ENCODE results near the gene SEC14L2. TPM values are rescaled to one million over a fixed set of nuclear protein-coding genes. Genes with fewer than 3 reads are reported as not detected.

SEC14L2 gene
- total RNA-seq, 4 donors from 2014 or later, result 0.38 to 4.4 (median 3.0) TPM

DNA sequence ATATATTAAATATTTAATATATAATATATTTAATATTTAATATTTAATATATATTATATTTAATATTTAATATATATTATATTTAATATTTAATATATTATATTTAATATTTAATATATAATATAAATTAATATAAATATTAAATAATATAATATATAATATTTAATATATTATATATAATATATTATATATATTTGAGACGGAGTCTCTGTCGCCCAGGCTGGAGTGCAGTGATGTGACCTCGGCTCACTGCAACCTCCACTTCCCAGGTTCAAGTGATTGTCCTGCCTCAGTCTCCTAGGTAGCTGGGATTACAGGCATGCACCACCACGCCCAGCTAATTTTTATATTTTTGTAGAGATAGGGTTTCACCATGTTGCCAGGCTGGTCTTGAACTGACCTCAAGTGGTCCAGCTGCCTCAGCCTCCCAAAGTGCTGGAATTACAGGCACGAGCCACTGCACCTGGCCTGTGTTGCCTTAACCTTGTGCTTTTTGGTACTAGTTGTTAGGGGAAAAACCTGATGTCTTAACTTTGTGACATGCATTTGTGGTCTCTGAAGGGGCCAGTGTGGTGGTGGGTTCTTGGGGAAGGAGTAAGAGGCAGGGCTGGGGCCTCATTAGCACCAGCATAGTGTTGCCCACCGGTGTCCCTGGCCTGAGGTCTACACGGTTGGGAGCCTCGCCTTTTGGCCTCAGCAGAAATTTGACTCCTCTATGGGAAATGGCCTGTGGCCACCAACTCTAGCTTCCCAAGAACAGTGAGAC, 58.4 kb downstream of the SEC14L2 start:
- TF ChIP-seq CTCF (IDR thresholded peaks at IDR 0.05; ENCODE audit: low read depth), result no peak

GRCh38 chr22:30457981-30458380, 61.2 kb downstream of the SEC14L2 start:
- no peak for TF ChIP-seq CTCF (IDR thresholded peaks at IDR 0.05; ENCODE audit: low read depth)

DNA sequence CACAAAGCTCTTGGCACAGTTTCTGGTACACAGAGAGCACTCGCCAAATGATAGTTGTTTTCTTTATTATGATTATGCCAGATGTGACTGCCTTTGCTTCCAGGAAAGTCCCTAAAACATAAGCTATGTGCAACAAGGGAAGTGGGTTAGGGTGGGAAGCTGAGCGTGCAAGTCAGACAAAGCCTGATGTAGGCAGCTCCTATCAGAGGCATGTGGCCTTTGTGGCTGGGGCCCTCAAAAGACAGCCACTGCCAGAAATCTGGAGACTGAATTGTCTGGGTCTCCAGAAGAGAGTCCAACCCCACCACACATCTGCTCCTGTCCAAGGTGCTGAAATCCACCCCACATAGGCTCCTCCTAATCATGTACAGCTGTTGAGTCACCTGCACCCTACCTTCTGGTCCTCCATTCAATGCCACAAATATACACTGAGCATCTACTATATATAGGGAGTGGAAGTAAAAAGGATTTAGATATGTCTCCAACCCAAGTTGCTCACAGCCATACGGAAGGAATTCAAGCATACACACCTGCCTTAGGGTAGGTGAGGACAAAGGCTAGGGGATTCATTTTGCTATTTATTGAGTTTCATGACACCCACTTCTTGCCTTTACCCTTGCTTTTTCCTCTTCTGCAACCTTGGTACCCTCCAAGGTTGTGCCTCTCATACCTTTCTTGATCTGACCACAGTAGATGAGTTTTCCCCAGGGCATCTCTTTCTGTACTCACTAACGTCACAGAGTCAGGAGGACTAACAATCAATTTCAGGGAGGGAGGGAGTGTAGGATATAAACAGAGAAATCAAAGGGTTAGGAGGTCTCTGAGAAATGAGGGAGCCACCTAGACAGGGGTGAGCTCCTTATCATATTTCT, 62.6 kb downstream of the SEC14L2 start:
- no peak for TF ChIP-seq CTCF (IDR thresholded peaks at IDR 0.05; ENCODE audit: low read depth)

DNA sequence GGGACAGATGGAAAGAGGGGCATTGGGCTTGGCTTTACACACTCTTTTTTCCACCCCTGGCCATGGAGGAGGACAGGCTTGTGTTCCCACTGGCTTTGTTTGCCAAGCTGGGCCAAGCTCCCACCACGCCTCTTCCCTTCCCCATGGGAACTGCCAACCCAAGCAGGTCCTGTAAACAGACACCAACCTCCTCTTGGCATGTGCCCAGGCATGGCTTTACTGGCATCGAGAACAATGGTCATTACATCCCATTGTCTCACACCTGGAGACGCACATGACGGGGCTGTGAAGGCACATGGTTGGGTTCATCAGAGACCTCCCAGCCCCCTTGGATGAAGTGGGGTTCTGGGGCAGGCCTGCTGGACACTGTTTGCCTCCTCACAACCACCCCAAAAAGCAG, 63.3 kb downstream of the SEC14L2 start:
- no peak for TF ChIP-seq CTCF (IDR thresholded peaks at IDR 0.05; ENCODE audit: low read depth)

DNA sequence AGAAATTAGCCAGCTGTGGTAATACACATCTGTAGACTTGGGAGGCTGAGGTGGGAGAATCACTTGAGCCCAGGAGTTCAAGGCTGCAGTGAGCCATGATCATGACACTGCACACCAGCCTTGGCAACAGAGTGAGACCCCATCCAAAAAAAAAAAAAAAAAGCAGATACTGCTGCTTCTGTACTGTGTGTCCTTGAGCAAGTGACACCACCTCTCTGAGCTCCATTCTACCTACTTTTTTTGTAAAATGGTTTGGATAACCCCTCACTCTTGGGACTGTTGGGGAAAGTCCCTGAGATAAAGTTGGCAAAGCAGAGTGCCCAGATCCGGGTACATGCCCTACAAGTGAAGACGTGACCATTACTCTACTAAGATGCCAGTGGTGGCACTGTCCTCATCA, 72.3 kb downstream of the SEC14L2 start:
- TF ChIP-seq CTCF (IDR thresholded peaks at IDR 0.05; ENCODE audit: low read depth), result no peak

DNA sequence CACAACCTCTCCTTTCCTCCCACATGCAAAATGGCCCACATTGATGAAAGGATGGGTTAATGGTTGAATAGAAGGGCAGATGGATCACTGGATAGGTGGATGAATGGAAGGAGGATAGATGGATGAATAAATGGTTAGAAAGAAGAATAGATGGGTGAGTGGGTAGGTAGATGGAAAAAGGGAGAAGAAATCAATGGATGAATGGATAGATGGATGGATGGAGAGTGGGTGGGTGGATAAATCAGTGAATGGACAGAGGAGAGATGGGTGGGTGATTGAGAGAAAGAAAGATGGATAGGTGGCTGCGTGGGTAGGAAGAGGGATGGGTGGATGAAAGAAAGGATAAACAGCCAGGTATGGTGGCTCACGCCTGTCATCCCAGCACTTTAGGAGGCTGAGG, 73.8 kb downstream of the SEC14L2 start:
- TF ChIP-seq CTCF (IDR thresholded peaks at IDR 0.05; ENCODE audit: low read depth), result no peak

- TF ChIP-seq CTCF (IDR thresholded peaks at IDR 0.05; ENCODE audit: low read depth), result no peak
Observed at GRCh38 chr22:30471616-30472318, 74.9 kb downstream of the SEC14L2 start, which contains the start of gene SEC14L3. TSS of gene SEC14L3 (minus strand) at chr22:30472017. CDS start at chr22:30471958, 59 bp downstream.

All from subcutaneous adipose tissue (tissue), 4 donors.